ENCODE measurements around the gene TRPT1. TPM values are rescaled to one million over a fixed set of nuclear protein-coding genes. Genes with fewer than 3 reads are reported as not detected.

TRPT1 gene
- total and polyA plus RNA-seq, 9 of the 15 experiments (the other 6 are each of a cell fraction or from before 2014, with no cell fraction given), result 4.6 to 41.7 (median 23.1) TPM

DNA sequence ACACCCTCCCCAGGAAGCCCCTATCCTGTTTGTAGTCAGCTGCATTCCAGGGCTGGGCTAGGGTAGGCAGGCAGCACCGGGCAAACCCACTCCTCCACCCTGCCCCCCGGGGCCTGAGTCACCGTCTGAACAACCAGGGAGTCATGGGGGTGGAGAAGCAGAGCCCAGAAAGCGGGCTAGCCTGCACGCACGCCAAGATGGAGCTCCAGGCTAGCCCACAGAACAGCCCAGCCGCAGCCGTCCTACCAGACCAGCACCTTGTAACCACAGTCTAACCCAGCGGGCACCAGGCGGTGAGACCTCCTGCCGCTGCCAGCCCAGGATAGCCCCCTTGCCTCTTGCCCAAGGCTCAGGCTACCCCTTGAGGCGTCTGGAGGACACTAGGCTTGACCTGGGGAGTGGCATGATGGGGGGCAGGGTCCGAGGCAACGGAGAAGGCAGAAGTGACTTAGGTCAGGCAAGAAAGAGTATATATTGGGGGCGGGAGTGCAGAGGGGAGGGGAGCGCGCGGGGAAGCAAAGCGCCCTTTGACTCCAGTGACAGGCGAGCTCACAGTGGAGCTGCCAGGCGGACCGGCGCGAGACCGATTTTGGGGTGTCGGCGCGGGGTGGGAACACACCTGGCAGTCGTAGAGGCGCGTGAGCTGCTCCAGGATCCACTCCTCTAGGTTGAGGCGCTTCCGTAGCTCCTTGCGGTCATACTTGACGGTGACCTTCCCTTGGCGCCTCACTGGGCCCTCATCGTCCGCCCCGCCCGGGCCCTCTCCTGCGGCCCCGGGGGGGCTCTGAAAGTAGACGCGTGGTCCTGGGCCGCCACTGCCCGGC, 20.0 kb upstream of the TRPT1 start:
- in situ Hi-C loops (cut with MboI), result no loop called here
- BruUV-seq (replicated peaks), result no TSS peak
- H2AFZ ChIP-seq (ENCODE audit: low read depth, low read length), result 0 out of 2 replicates have a peak overlapping the region, but pooled peaks have one; percentile 8
- DNase-seq (ENCODE audit: extremely low read depth in 1 of 4, low spot score in 3 of 4) (peak; percentile 47 to 85 (median 62)), ATAC-seq (no peak), FAIRE-seq (no peak)
- H3K4me2 ChIP-seq (ENCODE audit: insufficient read depth, low read length), result peak overlapping the region; percentile 99
- H3K9me3 ChIP-seq (replicated peaks; ENCODE audit: control insufficient read depth, insufficient read depth, low read depth, low read length), result no peaks in the 10 kb centered on the region
- H3K27me3 ChIP-seq (ENCODE audit: control insufficient read depth in 2 of 2, insufficient read depth in 2 of 2, low read length in 2 of 2), result no peaks in the 10 kb centered on the region
- 0 out of 2 replicates have a peak, but pooled peaks cover 3% of the 10 kb centered on the region for H4K20me1 ChIP-seq (replicated peaks; ENCODE audit: control insufficient read depth, insufficient read depth, low read length)
- peak overlapping the region; percentile 95 to 98 for H3K9ac ChIP-seq (ENCODE audit: insufficient read depth in 1 of 2, low read depth in 2 of 2, low read length in 2 of 2)
- H3K79me2 ChIP-seq (ENCODE audit: control insufficient read depth, insufficient read depth, low read length), result peaks cover 49% of the 10 kb centered on the region
- CTCF ChIA-PET (ENCODE audit: low intra/inter-chr PET ratio), result no interaction called here
- POLR2A ChIA-PET, result interaction anchor here (0.7 to 7.8 kb wide), 10 partner anchors 10 to 1874 kb away, joined by 3 to 58 read pairs (median 4); partner anchors contain the start of genes FERMT3, STIP1 and VEGFB
- H3K4me1 ChIP-seq (replicated peaks in 1 of 2; ENCODE audit: control insufficient read depth in 2 of 2, insufficient read depth in 2 of 2, low read length in 2 of 2), result peaks cover 41 to 90% of the 10 kb centered on the region in 2 experiments
- peak overlapping the region; percentile 98 for H3K27ac ChIP-seq (ENCODE audit: extremely low read depth, low read depth, low read length)
- peak overlapping the region; percentile 98 for H3K4me3 ChIP-seq
- intact Hi-C loops (cut with micrococcal nuclease), result loop anchor here (2.0 to 10.0 kb wide), 3 partner anchors 23 to 59 kb away; partner anchors contain the start of genes CATSPERZ, ESRRA and FERMT3
- H3K9me1 ChIP-seq (ENCODE audit: control insufficient read depth, insufficient read depth, low read length), result no peaks in the 10 kb centered on the region
- WGBS (ENCODE audit: insufficient coverage, low coverage, missing lambda C conversion rate), result under 1% methylated on average over 43 of the region's 46 CpGs
- H3K36me3 ChIP-seq (ENCODE audit: control insufficient read depth, insufficient read depth, low read length), result peaks cover 37% of the 10 kb centered on the region
- TF ChIP-seq HNRNPLL (IDR thresholded peaks at IDR 0.05; ENCODE audit: low read depth, low read length, poor library complexity, severe bottlenecking) (peak; percentile 40), ZNF76 (CRISPR knock-in tag; IDR thresholded peaks at IDR 0.05; ENCODE audit: borderline replicate concordance) (0 out of 2 replicates have a peak, but pooled peaks have one; percentile 29), SUPT5H (IDR thresholded peaks at IDR 0.05) (0 out of 2 replicates have a peak, but pooled peaks have one; percentile 64), ZNF592 (IDR thresholded peaks at IDR 0.05) (peak; percentile 46; the same call in 1 of the 2 replicates), NFE2 (IDR thresholded peaks at IDR 0.05; ENCODE audit: low read depth) (peak; percentile 61), ETS1 (conservative IDR thresholded peaks at IDR 0.05; ENCODE audit: control insufficient read depth, low read depth, low read length) (peak; percentile 26; the same call in 1 of the 2 replicates), GABPB1 (CRISPR knock-in tag; IDR thresholded peaks at IDR 0.05) (peak; percentile 55; the same call in 1 of the 2 replicates)
